ENCODE results near the gene C2CD2.
"Not testable (repeated sequence)": the region's sequence is repeated elsewhere in the genome, so short reads cannot be mapped to it uniquely, and the experiment has no call there.

Gene C2CD2

GRCh38 chr21:41953831-41954653 is at the start of gene C2CD2:
Gene C2CD2 (minus strand): TSS chr21:41954018. CDS start chr21:41953648, 370 bp downstream.
- DNase-seq, result no peak

GRCh38 chr21:42003051-42003461 is 49.2 kb upstream of the C2CD2 start:
- no peak for DNase-seq

DNA sequence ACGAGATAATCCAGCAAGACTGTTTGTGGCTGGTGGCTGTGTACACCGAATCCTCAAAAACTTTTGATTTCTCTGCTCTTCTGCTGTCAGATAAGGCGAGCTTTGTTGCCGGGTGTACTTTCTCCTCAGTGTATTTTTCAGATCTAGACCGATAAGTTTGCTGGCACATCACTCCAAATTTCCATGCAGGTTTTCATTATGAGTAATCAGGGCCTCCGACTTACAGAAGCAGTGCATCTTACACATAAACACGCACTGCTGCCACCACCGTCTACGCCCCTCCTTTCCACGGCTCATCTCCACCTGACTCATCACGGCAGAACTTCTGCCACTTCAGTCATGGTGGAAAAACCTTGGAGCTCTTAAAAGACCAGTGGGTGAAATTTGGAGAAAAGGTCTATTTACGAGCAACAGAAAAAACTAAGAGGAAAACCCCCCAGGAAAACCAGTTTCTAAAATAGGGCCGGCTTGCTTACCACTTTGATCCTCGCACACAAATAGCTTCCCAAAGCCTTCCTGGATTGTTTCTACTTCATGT is 48.7 kb upstream of the C2CD2 start:
- DNase-seq, result no peak

GRCh38 chr21:42001781-42002180 is 48.0 kb upstream of the C2CD2 start:
- no peak for DNase-seq

DNA sequence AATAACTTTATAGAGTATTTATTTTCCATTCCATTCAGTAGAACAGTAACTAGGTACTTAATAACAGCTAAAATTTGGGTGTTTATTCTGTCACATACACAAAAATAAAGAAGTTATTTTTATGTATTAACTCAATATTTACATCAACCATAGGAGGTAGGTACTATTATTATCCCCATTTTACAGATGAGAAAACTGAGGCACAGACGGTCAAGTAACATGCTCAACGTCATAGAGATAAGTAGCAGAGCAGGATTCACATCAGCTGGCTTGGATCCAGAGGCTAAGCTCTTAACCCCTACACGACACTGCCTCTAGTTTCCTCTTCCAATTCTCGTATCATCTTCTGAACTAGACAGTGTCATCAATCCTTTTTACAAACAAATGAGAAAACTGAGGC is 47.1 kb upstream of the C2CD2 start:
- no peak for DNase-seq

GRCh38 chr21:41997657-41998056 is 43.8 kb upstream of the C2CD2 start:
- DNase-seq, result no peak

DNA sequence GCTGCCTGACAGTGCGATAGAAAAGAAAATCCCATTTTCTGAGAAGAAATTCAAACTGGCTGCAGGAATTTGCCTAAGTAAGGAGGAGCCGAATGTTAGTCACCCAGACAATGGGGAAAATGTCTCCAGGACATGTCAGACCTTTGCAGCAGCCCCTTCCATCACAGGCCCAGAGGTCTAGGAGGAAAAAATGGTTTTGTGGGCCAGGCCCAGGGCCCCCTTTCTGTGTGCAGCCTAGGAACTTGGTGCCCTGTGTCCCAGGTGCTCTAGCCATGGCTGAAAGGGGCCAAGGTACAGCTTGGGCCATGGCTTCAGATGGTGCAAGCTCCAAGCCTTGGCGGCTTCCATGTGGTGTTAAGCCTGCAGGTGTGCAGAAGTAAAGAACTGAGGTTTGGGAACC is 41.8 kb upstream of the C2CD2 start:
- DNase-seq, result no peak

DNA sequence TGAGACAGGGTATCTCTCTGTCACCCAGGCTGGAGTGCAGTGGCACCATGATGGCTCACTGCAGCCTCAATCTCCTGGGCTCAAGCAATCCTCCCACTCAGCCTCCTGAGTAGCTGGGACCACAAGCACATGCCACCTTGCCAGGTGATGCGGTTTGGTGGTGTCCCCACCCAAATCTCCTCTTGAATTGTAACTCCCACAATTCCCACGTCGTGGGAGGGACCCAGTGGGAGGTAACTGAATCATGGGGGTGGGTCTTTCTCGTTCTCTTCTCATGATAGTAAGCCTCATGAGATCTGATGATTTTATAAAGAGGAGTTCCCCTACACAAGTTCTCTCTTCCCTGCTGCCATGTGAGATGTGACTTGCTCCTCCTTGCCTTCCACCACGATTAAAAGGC is 40.8 kb upstream of the C2CD2 start:
- not testable (repeated sequence) for DNase-seq

DNA sequence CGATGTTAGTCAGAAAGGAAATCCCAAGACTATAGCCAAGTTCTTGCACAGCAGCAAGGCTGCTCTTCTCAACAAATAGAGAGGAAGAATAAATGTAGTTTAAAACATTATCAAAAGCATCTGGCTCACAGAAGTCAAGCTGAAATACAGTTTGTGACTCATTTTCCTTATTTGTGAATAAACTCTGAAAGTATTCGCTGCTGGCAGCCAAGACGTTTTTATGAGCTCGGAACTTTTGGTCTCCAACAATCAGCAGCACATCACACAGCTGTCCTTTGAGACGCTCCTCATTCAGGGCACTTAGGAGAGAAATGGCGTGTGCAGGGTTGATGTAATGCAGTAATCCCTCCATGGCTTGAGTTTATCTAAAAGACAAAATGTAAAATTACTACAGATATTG is 39.9 kb upstream of the C2CD2 start:
- no peak for DNase-seq

GRCh38 chr21:41992576-41992975 is 38.8 kb upstream of the C2CD2 start:
- no peak for DNase-seq

DNA sequence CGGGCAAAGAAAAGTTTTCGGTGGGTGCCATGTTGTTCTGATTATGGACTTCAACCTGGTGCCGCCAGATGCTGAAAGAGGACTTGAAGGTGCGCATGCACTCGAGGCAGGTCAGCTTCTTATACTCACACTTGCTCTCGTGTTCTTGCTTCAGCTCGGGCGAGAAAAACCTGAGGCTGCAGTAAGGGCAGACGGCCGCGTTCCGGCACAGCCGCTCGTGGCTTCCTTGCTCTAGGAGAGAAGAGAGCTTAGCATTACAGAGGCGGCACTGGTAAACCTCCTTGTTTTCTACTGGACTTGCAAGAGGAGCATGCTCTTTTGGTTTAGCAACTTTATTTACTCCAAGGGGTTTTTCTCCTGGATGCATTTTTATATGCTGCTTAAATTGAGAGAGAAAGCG is 37.8 kb upstream of the C2CD2 start:
- no peak for DNase-seq

GRCh38 chr21:41989698-41990097 is 35.9 kb upstream of the C2CD2 start:
- no peak for DNase-seq

GRCh38 chr21:41987310-41987709 is 33.5 kb upstream of the C2CD2 start:
- DNase-seq, result no peak

GRCh38 chr21:41985662-41986416 is 32.0 kb upstream of the C2CD2 start:
- no peak for DNase-seq

GRCh38 chr21:41983229-41983628 is 29.4 kb upstream of the C2CD2 start:
- no peak for DNase-seq

DNA sequence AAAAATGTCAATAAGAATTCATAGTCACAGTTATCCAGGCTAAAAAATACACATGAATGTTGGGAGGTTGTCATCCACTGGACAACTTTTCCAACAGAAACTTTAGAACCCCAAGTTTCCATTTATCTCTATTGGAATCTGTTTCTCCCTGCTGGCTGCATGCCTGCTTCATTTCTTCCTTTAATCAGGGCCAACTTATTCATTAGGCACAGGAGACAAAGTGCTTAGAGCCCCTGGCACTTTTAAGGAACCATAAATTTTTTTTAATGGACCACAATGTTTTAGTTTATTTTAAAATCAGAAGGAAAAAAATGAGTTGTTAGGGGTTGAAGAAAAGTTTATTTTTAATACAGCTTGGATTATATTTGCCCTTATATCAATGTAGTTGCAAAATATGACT is 26.7 kb upstream of the C2CD2 start:
- no peak for DNase-seq

GRCh38 chr21:41979751-41980369 is 26.0 kb upstream of the C2CD2 start:
- no peak for DNase-seq

- no peak for DNase-seq
Observed at GRCh38 chr21:41979335-41979734, 25.5 kb upstream of the C2CD2 start.

- DNase-seq, result no peak
Observed at GRCh38 chr21:41977034-41977950, 23.5 kb upstream of the C2CD2 start.

GRCh38 chr21:41976611-41977010 is 22.8 kb upstream of the C2CD2 start:
- no peak for DNase-seq

DNA sequence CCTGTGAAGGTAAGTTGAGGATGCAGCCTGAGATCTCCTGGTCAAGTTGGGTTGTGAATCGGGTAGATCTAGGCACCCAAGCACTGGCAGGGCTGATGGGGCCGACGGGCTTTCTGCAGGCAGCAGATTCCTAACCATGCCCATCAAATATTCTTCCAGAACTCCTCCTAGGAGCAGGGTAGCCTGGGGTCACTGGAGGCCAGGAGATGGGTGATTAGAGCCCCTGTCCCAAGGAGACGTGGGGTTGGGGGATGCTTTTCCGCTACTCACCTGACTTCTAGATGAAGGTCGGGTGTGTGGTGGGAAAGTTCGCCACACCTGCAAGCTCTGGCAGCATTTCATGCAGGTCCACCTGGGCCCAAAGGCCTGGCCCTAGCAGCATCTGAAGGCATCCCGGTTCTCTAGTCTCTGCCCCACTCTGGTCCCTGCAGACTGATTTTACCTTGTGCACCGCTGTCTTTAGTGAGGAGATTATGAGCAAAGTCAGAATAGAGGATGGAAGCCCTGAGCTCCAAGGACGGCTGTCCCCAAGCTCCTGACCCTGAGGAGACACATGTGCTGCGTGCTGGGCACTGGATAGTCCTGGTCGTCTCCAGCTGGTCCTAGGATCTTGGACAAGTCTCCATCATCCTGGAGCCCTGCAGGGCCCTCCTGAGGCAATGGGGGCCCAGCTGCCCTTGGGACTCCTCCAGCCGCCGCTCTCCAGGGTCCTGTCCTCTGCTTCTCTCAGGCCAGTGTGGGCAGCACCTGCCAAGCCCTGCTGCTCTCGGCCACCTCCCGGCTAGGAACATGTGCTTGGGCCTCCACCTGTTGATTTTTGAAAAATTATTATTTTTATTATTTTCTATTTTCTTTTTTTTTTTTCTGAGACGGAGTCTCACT is 21.8 kb upstream of the C2CD2 start:
- no peak for DNase-seq

GRCh38 chr21:41974752-41975053 is 20.9 kb upstream of the C2CD2 start:
- DNase-seq, result no peak

Data from NCI-H187 treated with DMSO at 0.1 percent for 48 hours (cell line).